Natural killer cell treated with Interleukin-12 subunit alpha and Interleukin-12 subunit beta and Interleukin-15 and Interleukin-18, amount 100 ng/mL, for 72 hours (primary cell): ENCODE results near the gene AWAT2. TPM values are rescaled to one million over a fixed set of nuclear protein-coding genes. Genes with fewer than 3 reads are reported as not detected.
A peak's percentile ranks its signal among the peaks of the same experiment; 100 is the strongest.
"Not testable (repeated sequence)": the region's sequence is repeated elsewhere in the genome, so short reads cannot be mapped to it uniquely, and the experiment has no call there.

Source experiments
- ATAC-seq, 2 donors: fragments of 150-1000 bp; cut with Tn5 transposase in 1 of 2; sonication (Bioruptor Pico), chemical (Tn5 transposase) in 1 of 2; 2 replicates each; pipeline ENCODE4 v1.10.0; 2021
- DNase-seq: peaks from one replicate; pipeline ENCODE4 v3.0.0; 2022; ENCODE audit warnings: low spot score
- H3K27ac Mint-ChIP-seq, 2 donors: 1 replicate in 1 of 2; 2 replicates in 1 of 2; pipeline ENCODE4 v1.8.0; 2022; ENCODE audit warnings: mixed read lengths in 2 of 2, mild to moderate bottlenecking in 1 of 2, moderate library complexity in 1 of 2
- H3K27me3 Mint-ChIP-seq, 2 donors: 1 replicate in 1 of 2; 2 replicates in 1 of 2; pipeline ENCODE4 v1.8.0; 2022; ENCODE audit warnings: mixed read lengths in 2 of 2
- H3K36me3 Mint-ChIP-seq: one replicate; pipeline ENCODE4 v1.8.0; 2022; ENCODE audit warnings: mixed read lengths
- H3K4me1 Mint-ChIP-seq, 2 donors: 1 replicate in 1 of 2; 2 replicates in 1 of 2; pipeline ENCODE4 v1.8.0; 2022; ENCODE audit warnings: low read depth in 2 of 2, mixed read lengths in 2 of 2, mild to moderate bottlenecking in 1 of 2
- H3K4me3 Mint-ChIP-seq: one replicate; pipeline ENCODE4 v1.8.0; 2022; ENCODE audit warnings: mixed read lengths
- H3K9me3 Mint-ChIP-seq: 2 replicates; pipeline ENCODE4 v1.8.0; 2022; ENCODE audit warnings: mixed read lengths
- total RNA-seq, 2 donors: library from RNA; stranded (reverse); gene quantifications; one replicate each; pipeline ENCODE4 v1.2.3, GENCODE V29; 2022

The AWAT2 gene
- total RNA-seq, 2 donors from 2014 or later: not detected

- Mint-ChIP-seq H3K4me1 (no peaks in the 10 kb centered on the region), H3K36me3 (no peaks in the 10 kb centered on the region), H3K4me3 (no peak overlapping the region), H3K9me3 (no peaks in the 10 kb centered on the region), H3K27ac (no peak overlapping the region), H3K27me3 (peaks cover 0 to 19% of the 10 kb centered on the region in 2 donors)
- DNase-seq: no peak
- no peak for ATAC-seq
Observed at GRCh38 chrX:70001708-70002341, 47.9 kb downstream of the AWAT2 start.

- Mint-ChIP-seq H3K4me3 (no peak overlapping the region), H3K9me3 (no peaks in the 10 kb centered on the region), H3K4me1 (no peaks in the 10 kb centered on the region), H3K36me3 (no peaks in the 10 kb centered on the region), H3K27me3 (peaks cover 0 to 20% of the 10 kb centered on the region in 2 donors), H3K27ac (no peak overlapping the region)
- ATAC-seq (no peak), DNase-seq (no peak)
Observed at GRCh38 chrX:70001269-70001668, 48.5 kb downstream of the AWAT2 start.

GRCh38 chrX:69998299-69998698, 51.4 kb downstream of the AWAT2 start:
- not testable (repeated sequence) for DNase-seq, ATAC-seq, H3K4me1 Mint-ChIP-seq, H3K4me3 Mint-ChIP-seq, H3K36me3 Mint-ChIP-seq, H3K9me3 Mint-ChIP-seq, H3K27ac Mint-ChIP-seq
- peaks cover 6 to 20% of the 10 kb centered on the region in 2 donors for H3K27me3 Mint-ChIP-seq

- ATAC-seq (no peak), DNase-seq (no peak)
- Mint-ChIP-seq H3K36me3 (no peaks in the 10 kb centered on the region), H3K4me3 (no peak overlapping the region), H3K27me3 (peaks cover 6 to 27% of the 10 kb centered on the region in 2 donors), H3K27ac (no peak overlapping the region), H3K9me3 (no peaks in the 10 kb centered on the region), H3K4me1 (no peaks in the 10 kb centered on the region)
Observed at GRCh38 chrX:69996113-69996468, 53.6 kb downstream of the AWAT2 start.

- Mint-ChIP-seq H3K4me3 (no peak overlapping the region), H3K27ac (no peak overlapping the region), H3K36me3 (no peaks in the 10 kb centered on the region), H3K4me1 (no peaks in the 10 kb centered on the region), H3K27me3 (peaks cover 6 to 29% of the 10 kb centered on the region in 2 donors), H3K9me3 (no peaks in the 10 kb centered on the region)
- ATAC-seq (no peak), DNase-seq (no peak)
Observed at GRCh38 chrX:69995362-69996112, 54.2 kb downstream of the AWAT2 start.

DNA sequence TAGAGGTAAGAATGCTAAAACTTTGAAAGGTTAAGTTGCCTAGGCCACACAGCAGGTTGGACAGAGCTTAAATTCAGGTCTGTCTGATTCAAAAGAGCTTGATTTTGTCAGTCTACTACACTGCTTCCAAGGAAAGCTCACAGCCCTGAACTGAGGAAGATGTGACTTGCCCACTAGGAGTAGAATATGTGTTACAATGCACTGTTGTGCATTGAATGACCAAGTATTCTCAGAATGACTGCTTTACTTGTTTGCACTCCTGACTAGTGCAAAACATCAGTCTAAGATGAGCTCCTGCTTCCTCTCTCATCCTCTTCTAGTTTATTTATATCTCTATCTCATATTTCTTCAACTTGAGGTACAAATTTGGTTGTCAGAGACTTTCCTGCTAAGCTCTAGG, 56.2 kb downstream of the AWAT2 start:
- Mint-ChIP-seq H3K27me3 (peaks cover 6 to 26% of the 10 kb centered on the region in 2 donors), H3K9me3 (no peaks in the 10 kb centered on the region), H3K36me3 (no peaks in the 10 kb centered on the region), H3K4me1 (no peaks in the 10 kb centered on the region), H3K4me3 (no peak overlapping the region), H3K27ac (no peak overlapping the region)
- ATAC-seq (no peak), DNase-seq (no peak)

DNA sequence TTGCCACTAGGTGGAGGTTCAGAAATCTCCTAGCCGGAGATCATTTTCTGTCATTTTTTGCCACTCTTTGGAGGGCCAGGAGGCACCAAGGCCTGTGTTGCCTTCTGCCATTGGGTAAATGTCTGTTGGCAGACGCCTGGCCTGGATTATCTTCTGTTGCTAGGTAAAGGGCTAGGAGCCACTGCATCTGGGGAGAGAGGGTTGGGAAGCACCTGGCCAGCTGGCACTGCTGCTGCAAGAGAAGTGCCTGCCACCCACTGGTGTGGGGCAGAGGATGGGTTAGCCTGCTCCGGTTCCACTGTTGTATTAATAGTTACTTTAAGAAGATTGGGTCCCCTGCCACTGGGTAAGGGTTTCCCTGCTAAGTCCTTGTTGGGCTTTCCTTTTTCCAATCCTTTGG, 58.1 kb downstream of the AWAT2 start:
- H3K4me3 Mint-ChIP-seq: no peak overlapping the region
- peak in 1 of 2 donors; percentile 15 for ATAC-seq
- no peaks in the 10 kb centered on the region for H3K36me3 Mint-ChIP-seq
- H3K27ac Mint-ChIP-seq: no peak overlapping the region
- H3K9me3 Mint-ChIP-seq: no peaks in the 10 kb centered on the region
- DNase-seq: no peak
- H3K4me1 Mint-ChIP-seq: no peaks in the 10 kb centered on the region
- peaks cover 6 to 25% of the 10 kb centered on the region in 2 donors for H3K27me3 Mint-ChIP-seq

Other genes starting within 250 kb of the AWAT2 start
- gene OTUD6A, start 12.5 kb upstream of the AWAT2 start, total RNA-seq: not detected
- 10 to 100 TPM; 26.2 to 30.5 TPM for gene IGBP1, start 83.5 kb upstream of the AWAT2 start, total RNA-seq
- gene DGAT2L6, start 127.5 kb upstream of the AWAT2 start, total RNA-seq: not detected
- not detected for gene AWAT1, start 184.7 kb upstream of the AWAT2 start, total RNA-seq
- under 1 TPM; 0.36 to 0.40 TPM for gene P2RY4, start 210.3 kb upstream of the AWAT2 start, total RNA-seq
- not detected for gene ARR3, start 218.4 kb upstream of the AWAT2 start, total RNA-seq
- gene RAB41, start 232.2 kb upstream of the AWAT2 start, total RNA-seq: not detected
- gene PDZD11, start 240.0 kb upstream of the AWAT2 start, total RNA-seq: 10 to 100 TPM; 27.9 to 28.3 TPM
- gene KIF4A, start 240.2 kb upstream of the AWAT2 start, total RNA-seq: 10 to 100 TPM; 17.2 to 29.8 TPM